ENCODE results near the gene BRAP.
"Not testable (repeated sequence)": the region's sequence is repeated elsewhere in the genome, so short reads cannot be mapped to it uniquely, and the experiment has no call there.

- TF ChIP-seq SMAD4 (CRISPR knock-in tag; IDR thresholded peaks at IDR 0.05); ZNF317 (CRISPR knock-in tag; IDR thresholded peaks at IDR 0.05; ENCODE audit: borderline replicate concordance, low read depth); GRHL2 (CRISPR knock-in tag; IDR thresholded peaks at IDR 0.05; ENCODE audit: insufficient replicate concordance, severe bottlenecking); ZNF232 (CRISPR knock-in tag; IDR thresholded peaks at IDR 0.05); ATF2 (CRISPR knock-in tag; IDR thresholded peaks at IDR 0.05; ENCODE audit: borderline replicate concordance, low read depth); ZNF396 (CRISPR knock-in tag; IDR thresholded peaks at IDR 0.05; ENCODE audit: borderline replicate concordance); OVOL2 (CRISPR knock-in tag; IDR thresholded peaks at IDR 0.05; ENCODE audit: borderline replicate concordance): not testable (repeated sequence)
Observed at GRCh38 chr12:111617841-111618240, 67.9 kb downstream of the BRAP start.

All from WTC11 (cell line).